Small intestine (tissue), 4 donors: ENCODE data around the gene FNDC3A. TPM values are rescaled to one million over a fixed set of nuclear protein-coding genes. Genes with fewer than 3 reads are reported as not detected.

ENCODE experiments used
- polyA plus RNA-seq, 4 donors: library from polyadenylated mRNA; stranded (reverse) in 3 of 4; unstranded in 1 of 4; fragments of 200-250 nt in 3 of 4; fragments of 120-200 nt in 1 of 4; gene quantifications; one replicate each; pipeline versions ENCODE4 v1.2.1 to v1.2.3, GENCODE V29; 2013
- donor health status: healthy with polysubstance abuse.
- donor health status: Bipolar disorder and iron deficiency.
- donor health status: healthy.

Gene FNDC3A
- polyA plus RNA-seq, 4 donors, result 18.4 to 60.1 (median 24.7) TPM

Other genes with a start within 250 kb of the FNDC3A start
- not detected for gene MLNR, start 244.4 kb downstream of the FNDC3A start, polyA plus RNA-seq